Neutrophil (primary cell): ENCODE results near the gene SSR4.

Source experiments
- H3K27ac ChIP-seq: fragments of 200-600 bp; sonication (generic); 2 replicates; pipeline ENCODE4 v1.5.1; 2016; ENCODE audit warnings: mild to moderate bottlenecking, moderate library complexity
- H3K27me3 ChIP-seq: fragments of 200-600 bp; sonication (generic); 2 replicates; pipeline ENCODE4 v1.6.0; 2016; ENCODE audit warnings: mild to moderate bottlenecking
- H3K36me3 ChIP-seq: fragments of 200-600 bp; sonication (generic); 2 replicates; pipeline ENCODE4 v1.5.1; 2017
- H3K4me1 ChIP-seq, 2 experiments: fragments of 200-600 bp in 1 of 2; sonication (generic) in 1 of 2; 1 replicate in 1 of 2; 2 replicates in 1 of 2; pipeline versions ENCODE4 v1.5.1 to v1.6.1; 2013 to 2016; ENCODE audit warnings: low read depth in 1 of 2, low read length in 1 of 2, mild to moderate bottlenecking in 1 of 2, moderate library complexity in 1 of 2; ENCODE audit not compliant: control insufficient read depth in 1 of 2, insufficient read depth in 1 of 2
- H3K4me3 ChIP-seq, 2 experiments: fragments of 200-600 bp in 1 of 2; sonication (generic) in 1 of 2; 1 replicate in 1 of 2; 2 replicates in 1 of 2; pipeline ENCODE4 v1.5.1; 2013 to 2016; ENCODE audit warnings: low read depth in 1 of 2, low read length in 1 of 2, mild to moderate bottlenecking in 1 of 2, moderate library complexity in 1 of 2
- H3K9me3 ChIP-seq: fragments of 200-600 bp; sonication (generic); 2 replicates; pipeline ENCODE4 v1.5.1; 2016
- TF ChIP-seq, protein P1 (sequence below): fragments of 200-600 bp; sonication (generic); IDR thresholded peaks from 2 replicates; pipeline ENCODE4 v1.5.1; 2016; ENCODE audit warnings: antibody characterized with exemption

Gene SSR4

GRCh38 chrX:153803211-153804099, 9.0 kb downstream of the SSR4 start:
- Histone ChIP-seq H3K4me3 (no peak overlapping the region), H3K27me3 (peaks cover 11% of the 10 kb centered on the region), H3K27ac (no peak overlapping the region), H3K36me3 (peaks cover 8% of the 10 kb centered on the region), H3K9me3 (no peaks in the 10 kb centered on the region), H3K4me1 (no peaks in the 10 kb centered on the region)
- TF ChIP-seq, protein P1, sequence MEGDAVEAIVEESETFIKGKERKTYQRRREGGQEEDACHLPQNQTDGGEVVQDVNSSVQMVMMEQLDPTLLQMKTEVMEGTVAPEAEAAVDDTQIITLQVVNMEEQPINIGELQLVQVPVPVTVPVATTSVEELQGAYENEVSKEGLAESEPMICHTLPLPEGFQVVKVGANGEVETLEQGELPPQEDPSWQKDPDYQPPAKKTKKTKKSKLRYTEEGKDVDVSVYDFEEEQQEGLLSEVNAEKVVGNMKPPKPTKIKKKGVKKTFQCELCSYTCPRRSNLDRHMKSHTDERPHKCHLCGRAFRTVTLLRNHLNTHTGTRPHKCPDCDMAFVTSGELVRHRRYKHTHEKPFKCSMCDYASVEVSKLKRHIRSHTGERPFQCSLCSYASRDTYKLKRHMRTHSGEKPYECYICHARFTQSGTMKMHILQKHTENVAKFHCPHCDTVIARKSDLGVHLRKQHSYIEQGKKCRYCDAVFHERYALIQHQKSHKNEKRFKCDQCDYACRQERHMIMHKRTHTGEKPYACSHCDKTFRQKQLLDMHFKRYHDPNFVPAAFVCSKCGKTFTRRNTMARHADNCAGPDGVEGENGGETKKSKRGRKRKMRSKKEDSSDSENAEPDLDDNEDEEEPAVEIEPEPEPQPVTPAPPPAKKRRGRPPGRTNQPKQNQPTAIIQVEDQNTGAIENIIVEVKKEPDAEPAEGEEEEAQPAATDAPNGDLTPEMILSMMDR = no peak

GRCh38 chrX:153804100-153804595, 9.7 kb downstream of the SSR4 start:
- no peaks in the 10 kb centered on the region for H3K4me1 ChIP-seq
- TF ChIP-seq, protein P1 = no peak
- no peaks in the 10 kb centered on the region for H3K9me3 ChIP-seq

GRCh38 chrX:153804621-153805020, 10.2 kb downstream of the SSR4 start:
- Histone ChIP-seq H3K9me3 (no peaks in the 10 kb centered on the region), H3K27me3 (peaks cover 11% of the 10 kb centered on the region), H3K4me1 (no peaks in the 10 kb centered on the region), H3K36me3 (no peaks in the 10 kb centered on the region), H3K27ac (no peak overlapping the region), H3K4me3 (no peak overlapping the region)
- TF ChIP-seq, protein P1 = no peak

More at GRCh38 chrX:153804100-153804595, 9.7 kb downstream of the SSR4 start:
- Histone ChIP-seq H3K4me3 (no peak overlapping the region), H3K27me3 (peaks cover 11% of the 10 kb centered on the region), H3K27ac (no peak overlapping the region), H3K36me3 (peaks cover 2% of the 10 kb centered on the region)

GRCh38 chrX:153805436-153805835, 11.0 kb downstream of the SSR4 start:
- no peak overlapping the region for H3K27ac ChIP-seq
- H3K36me3 ChIP-seq = no peaks in the 10 kb centered on the region

GRCh38 chrX:153806999-153807575, 12.6 kb downstream of the SSR4 start:
- Histone ChIP-seq H3K36me3 (no peaks in the 10 kb centered on the region), H3K9me3 (no peaks in the 10 kb centered on the region), H3K27me3 (peaks cover 17% of the 10 kb centered on the region), H3K4me1 (no peaks in the 10 kb centered on the region), H3K4me3 (no peak overlapping the region), H3K27ac (no peak overlapping the region)
- TF ChIP-seq, protein P1 = no peak

More at GRCh38 chrX:153805436-153805835, 11.0 kb downstream of the SSR4 start:
- Histone ChIP-seq H3K27me3 (peaks cover 11% of the 10 kb centered on the region), H3K4me3 (no peak overlapping the region), H3K4me1 (no peaks in the 10 kb centered on the region), H3K9me3 (no peaks in the 10 kb centered on the region)
- TF ChIP-seq, protein P1 = no peak
